ENCODE results near the gene RLN2.
"Not testable (repeated sequence)": the region's sequence is repeated elsewhere in the genome, so short reads cannot be mapped to it uniquely, and the experiment has no call there.

The RLN2 gene, protein sequence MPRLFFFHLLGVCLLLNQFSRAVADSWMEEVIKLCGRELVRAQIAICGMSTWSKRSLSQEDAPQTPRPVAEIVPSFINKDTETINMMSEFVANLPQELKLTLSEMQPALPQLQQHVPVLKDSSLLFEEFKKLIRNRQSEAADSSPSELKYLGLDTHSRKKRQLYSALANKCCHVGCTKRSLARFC

DNA sequence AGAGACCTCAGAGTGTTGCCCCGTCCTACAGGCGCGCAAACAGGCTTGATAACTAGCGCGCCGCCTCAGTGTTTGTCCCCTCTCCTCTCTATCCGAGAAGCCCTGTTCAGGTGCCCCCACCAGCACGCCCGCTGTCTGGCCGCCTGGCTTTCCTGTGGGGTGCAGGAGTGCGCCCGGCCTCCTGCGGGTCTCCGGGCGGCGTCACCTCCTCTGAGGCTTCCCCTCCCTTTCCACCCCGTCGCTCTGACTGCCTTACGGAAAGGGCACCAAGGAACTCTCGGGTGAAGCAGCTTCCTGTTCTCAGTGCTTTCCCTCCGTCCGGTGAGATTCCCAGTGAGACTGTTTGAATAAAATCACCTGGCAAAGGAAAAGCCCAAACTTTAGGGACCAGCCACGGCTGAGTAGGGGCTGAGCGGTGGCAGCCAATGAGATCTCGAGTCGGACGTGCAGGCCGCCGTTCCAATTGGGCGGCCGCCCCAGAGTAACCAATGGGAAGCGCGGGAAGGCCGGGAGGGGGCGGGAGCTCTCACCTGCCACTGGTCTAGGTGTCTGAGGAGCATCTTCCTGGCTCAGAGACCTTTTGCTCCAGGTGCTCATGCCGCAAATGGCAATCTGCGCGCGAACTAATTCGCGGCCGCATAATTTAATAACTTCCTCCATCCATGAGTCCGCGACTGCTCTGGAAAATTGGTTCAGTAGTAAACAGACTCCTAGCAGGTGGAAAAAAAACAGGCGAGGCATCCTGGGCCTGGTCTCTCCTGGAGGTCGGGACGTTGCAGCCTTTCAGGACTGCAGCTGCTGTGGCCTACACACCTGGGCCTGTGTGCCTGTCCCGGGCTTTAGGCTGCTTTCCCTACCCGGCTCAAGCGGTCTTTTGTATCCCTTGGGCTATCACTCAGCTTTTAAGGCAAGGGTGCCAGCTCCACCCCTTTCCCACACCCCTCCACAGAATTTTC, at the start of gene RLN2:
RLN2 (minus strand) TSS at position 877 of the 956 bp plus-strand sequence; CDS start at position 741, 136 bp downstream.
- not testable (repeated sequence) for DNase-seq (ENCODE audit: low read depth in 2 of 2)

- DNase-seq (ENCODE audit: low read depth in 2 of 2), result no peak
Observed at GRCh38 chr9:5354184-5354583, 49.7 kb upstream of the RLN2 start.

- no peak for DNase-seq (ENCODE audit: low read depth in 2 of 2)
Observed at GRCh38 chr9:5352637-5353248, 48.2 kb upstream of the RLN2 start.

GRCh38 chr9:5338992-5339981, 34.8 kb upstream of the RLN2 start, which contains the start of gene RLN1:
Gene RLN1, minus strand, starts transcription at chr9:5339876. Its CDS starts 130 bp downstream, at chr9:5339746.
- not testable (repeated sequence) for DNase-seq (ENCODE audit: low read depth in 2 of 2)

DNA sequence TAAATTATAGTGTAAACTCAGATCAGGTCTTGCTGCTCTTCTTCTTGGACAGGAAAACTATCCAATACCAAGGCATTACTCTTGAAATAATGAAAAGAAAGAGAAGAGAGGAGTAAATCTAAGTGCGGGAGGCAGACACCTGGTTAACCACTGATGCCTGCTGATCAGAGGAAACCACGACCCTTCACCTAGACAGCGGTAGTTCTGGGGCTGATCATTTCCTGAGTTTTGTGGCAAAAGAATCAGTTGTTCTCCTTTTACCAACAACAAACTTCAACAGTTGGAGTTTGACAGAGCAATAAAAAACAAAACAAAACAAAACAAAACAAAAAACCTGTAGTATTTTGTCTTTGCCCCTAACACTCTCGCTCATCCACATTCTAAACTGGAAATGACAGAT, 32.2 kb upstream of the RLN2 start:
- DNase-seq (ENCODE audit: low read depth in 2 of 2), result no peak

- not testable (repeated sequence) for DNase-seq (ENCODE audit: low read depth in 2 of 2)
Observed at GRCh38 chr9:5331276-5331675, 26.8 kb upstream of the RLN2 start.

DNA sequence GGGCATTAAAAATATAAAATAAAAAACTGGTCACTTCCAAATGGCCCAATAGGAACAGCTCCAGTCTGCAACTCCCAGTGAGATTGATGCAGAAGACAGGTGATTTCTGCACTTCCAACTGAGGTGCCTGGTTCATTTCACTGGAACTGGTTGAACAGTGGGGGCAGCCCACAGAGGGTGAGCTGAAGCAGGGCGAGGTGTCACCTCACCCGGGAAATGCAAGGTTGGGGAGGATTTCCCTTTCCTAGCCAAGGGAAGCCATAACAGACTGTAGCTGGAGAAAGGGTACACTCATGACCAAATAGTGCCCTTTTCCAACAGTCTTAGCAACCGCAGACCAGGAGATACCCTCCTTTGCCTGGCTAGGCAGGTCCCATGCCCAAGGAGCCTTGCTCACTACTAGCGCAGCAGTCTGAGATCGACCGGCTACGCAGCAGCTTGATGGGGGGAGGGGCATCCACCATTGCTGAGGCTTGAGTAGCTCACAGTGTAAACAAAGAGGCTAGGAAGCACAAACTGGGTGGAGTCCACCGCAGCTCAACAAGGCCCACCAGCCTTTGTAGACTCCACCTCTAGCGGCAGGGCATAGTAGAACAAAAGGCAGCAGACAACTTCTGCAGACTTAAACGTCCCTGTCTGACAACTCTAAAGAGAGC, 22.5 kb upstream of the RLN2 start:
- DNase-seq (ENCODE audit: low read depth in 2 of 2), result no peak

GRCh38 chr9:5326187-5326586, 21.7 kb upstream of the RLN2 start:
- DNase-seq (ENCODE audit: low read depth in 2 of 2), result no peak

- DNase-seq (ENCODE audit: low read depth in 2 of 2), result not testable (repeated sequence)
Observed at GRCh38 chr9:5321601-5322000, 17.1 kb upstream of the RLN2 start.

DNA sequence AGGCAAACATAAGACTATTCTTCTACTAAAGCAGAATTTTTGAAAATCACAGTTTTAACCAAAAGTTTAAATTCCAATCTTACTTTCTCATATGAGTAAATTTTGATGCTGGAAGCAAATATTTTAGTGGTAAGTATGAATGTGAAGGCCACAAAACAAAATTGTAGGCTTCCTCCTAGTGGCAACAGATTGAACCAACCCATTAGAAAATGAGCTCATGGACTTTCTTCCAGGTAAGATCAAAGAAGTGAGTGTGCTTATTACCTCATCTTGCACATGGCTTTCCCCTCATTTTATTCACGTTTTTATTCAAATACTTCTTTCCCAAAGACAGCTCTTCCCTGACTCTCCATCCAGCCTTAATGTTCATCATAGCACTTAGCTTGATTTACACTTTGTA, 16.5 kb upstream of the RLN2 start:
- DNase-seq (ENCODE audit: low read depth in 2 of 2), result no peak

- not testable (repeated sequence) for DNase-seq (ENCODE audit: low read depth in 2 of 2)
Observed at GRCh38 chr9:5316406-5316805, 11.9 kb upstream of the RLN2 start.

- no peak for DNase-seq (ENCODE audit: low read depth in 2 of 2)
Observed at GRCh38 chr9:5315187-5315923, 10.8 kb upstream of the RLN2 start.

- no peak for DNase-seq (ENCODE audit: low read depth in 2 of 2)
Observed at GRCh38 chr9:5310851-5311250, 6.3 kb upstream of the RLN2 start.

- no peak for DNase-seq (ENCODE audit: low read depth in 2 of 2)
Observed at GRCh38 chr9:5305741-5306140, 1.2 kb upstream of the RLN2 start.

DNA sequence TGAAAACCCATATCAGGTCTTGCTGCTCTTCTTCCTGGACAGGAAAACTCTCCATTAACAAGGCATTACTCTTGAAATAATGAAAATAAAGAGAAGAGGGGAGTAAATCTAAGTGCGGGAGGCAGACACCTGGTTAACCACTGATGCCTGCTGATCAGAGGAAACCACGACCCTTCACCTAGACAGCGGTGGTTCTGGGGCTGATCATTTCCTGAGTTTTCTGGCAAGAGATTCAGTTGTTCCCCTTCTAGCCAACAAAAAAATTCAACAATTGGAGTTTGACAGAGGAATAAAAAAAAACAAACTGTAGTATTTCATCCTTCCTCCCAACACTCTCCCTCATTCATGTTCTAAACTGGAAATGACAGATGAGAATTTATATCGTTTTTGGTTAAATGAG, 3.0 kb downstream of the RLN2 start:
- no peak for DNase-seq (ENCODE audit: low read depth in 2 of 2)

DNA sequence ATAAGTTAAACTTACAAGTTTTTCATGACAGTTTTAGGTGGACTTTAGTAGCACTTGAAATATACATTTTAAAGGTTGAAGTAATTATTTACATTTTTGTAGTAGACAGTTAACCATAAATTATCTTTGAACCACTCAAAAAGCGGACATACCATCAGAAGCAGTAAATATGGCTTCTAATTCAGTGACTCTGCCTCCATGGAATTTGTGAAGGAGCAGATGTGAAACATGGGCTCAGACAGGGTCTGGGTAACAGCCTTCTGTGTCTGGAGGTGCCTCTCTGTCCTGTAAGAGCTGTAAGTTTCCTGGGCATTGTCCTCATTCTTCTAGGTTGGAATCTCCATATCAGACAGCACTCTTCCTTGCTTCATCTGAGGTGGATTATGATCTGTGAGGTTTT, 12.4 kb downstream of the RLN2 start:
- DNase-seq (ENCODE audit: low read depth in 2 of 2), result no peak

DNA sequence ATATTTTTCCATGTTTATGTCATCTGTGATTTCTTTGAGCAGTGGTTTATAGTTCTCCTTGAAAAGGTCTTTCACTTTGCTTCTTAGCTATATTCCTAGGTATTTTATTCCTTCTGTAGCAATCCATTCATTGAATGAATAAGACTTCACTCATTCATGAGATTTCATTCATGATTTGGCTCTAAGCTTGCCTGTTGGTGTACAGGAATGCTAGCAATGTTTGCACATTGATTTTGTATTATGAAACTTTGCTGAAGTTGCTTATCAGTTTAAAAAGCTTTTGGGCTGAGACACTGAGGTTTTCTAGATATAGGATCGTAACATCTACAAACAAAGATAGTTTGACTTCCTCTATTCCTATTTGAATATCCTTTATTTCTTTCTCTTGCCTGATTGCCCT, 15.9 kb downstream of the RLN2 start:
- no peak for DNase-seq (ENCODE audit: low read depth in 2 of 2)

DNA sequence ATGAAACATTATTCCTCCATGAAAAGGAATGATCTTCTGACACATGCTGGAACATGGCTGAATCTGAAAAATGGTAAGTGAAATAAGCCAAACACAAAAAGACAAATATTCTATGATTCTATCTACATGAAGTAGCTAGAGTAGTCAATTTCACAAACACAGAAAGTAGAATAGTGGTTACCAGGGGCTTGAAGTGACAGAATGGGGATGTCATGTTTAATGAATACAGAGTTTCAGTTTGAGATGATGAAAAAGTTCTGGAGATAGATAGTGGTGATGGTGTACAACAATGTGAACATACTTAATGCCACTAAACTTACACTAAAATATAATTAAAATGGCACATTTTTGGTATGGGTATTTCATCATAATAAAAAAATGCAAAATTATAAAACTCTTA, 18.3 kb downstream of the RLN2 start:
- DNase-seq (ENCODE audit: low read depth in 2 of 2), result no peak

- no peak for DNase-seq (ENCODE audit: low read depth in 2 of 2)
Observed at GRCh38 chr9:5278486-5278885, 26.0 kb downstream of the RLN2 start.

DNA sequence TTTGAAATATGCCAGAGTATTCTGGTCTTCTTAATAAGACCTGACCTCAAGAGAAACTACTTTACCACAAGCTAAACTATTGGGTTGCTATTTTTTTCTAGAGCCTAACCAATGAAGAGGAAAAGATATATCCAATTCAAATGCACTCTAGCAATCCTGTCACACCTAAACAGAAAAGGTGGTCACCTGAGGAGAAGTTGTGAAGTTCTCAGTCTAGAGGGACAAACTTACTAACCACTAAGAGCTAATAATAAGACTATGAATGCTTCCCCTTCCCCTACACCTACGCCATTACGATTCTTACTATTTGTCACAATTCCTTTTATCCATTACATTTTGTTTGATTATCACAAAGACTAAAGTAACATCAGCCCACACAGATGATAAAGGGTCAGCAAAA, 29.7 kb downstream of the RLN2 start:
- DNase-seq (ENCODE audit: low read depth in 2 of 2), result no peak
